PC-3 (cell line): ENCODE measurements around the gene APOH.

Source experiments
- CTCF ChIP-seq: fragments of 300-600 bp; sonication (generic); conservative IDR thresholded peaks from 2 replicates; pipeline ENCODE4 v1.5.1; 2017; ENCODE audit warnings: antibody characterized with exemption, low read depth, mild to moderate bottlenecking, low read length
- EZH2 ChIP-seq: fragments of 300-600 bp; sonication (generic); IDR thresholded peaks from one replicate; pipeline ENCODE4 v1.6.1; 2017; ENCODE audit warnings: antibody characterized with exemption, mild to moderate bottlenecking, low read length; ENCODE audit not compliant: unreplicated experiment

GRCh38 chr17:66234611-66235010 is 5.4 kb upstream of the APOH start:
- TF ChIP-seq CTCF = no peak
- no peak for TF ChIP-seq EZH2
